ENCODE results near the gene ARF5.

The ARF5 gene

GRCh38 chr7:127598318-127598717 lies 10.1 kb downstream of the ARF5 start:
- DNase-seq (ENCODE audit: low read depth): peak; percentile 37
- no peak for TF ChIP-seq MAX (IDR thresholded peaks at IDR 0.05; ENCODE audit: low read depth, low read length)
- TF ChIP-seq CTCF (IDR thresholded peaks at IDR 0.05; ENCODE audit: low read depth, low read length): peak; percentile 55
- TF ChIP-seq MYC (IDR thresholded peaks at IDR 0.05; ENCODE audit: low read depth, low read length): no peak
- TF ChIP-seq POLR2A (IDR thresholded peaks at IDR 0.05; ENCODE audit: extremely low read depth, insufficient read length): no peak
- H3K4me3 ChIP-seq (ENCODE audit: low read depth, low read length): no peak overlapping the region

DNA sequence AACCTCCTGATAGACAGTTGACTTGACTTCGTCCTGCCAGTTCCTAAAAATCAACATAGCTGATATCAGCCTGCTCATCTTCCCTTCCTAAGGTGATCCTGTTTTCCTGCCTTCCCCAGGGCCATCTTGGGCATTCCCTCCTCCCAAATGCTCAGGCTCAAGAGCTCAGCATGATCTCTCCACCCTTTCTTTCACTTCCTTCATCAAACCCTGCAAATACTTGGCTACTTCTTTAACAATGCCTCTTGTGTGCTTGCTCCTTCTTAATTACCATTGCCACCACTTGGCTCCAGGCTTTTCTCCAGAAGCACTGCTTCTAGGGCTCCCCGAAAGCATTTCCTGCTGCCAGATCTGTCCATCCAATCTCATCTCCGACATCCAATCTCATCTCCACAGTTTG lies 12.7 kb downstream of the ARF5 start:
- H3K4me3 ChIP-seq (ENCODE audit: low read depth, low read length): no peak overlapping the region
- TF ChIP-seq MAX (IDR thresholded peaks at IDR 0.05; ENCODE audit: low read depth, low read length) (no peak), POLR2A (IDR thresholded peaks at IDR 0.05; ENCODE audit: extremely low read depth, insufficient read length) (no peak), MYC (IDR thresholded peaks at IDR 0.05; ENCODE audit: low read depth, low read length) (no peak), CTCF (IDR thresholded peaks at IDR 0.05; ENCODE audit: low read depth, low read length) (no peak)
- no peak for DNase-seq (ENCODE audit: low read depth)

DNA sequence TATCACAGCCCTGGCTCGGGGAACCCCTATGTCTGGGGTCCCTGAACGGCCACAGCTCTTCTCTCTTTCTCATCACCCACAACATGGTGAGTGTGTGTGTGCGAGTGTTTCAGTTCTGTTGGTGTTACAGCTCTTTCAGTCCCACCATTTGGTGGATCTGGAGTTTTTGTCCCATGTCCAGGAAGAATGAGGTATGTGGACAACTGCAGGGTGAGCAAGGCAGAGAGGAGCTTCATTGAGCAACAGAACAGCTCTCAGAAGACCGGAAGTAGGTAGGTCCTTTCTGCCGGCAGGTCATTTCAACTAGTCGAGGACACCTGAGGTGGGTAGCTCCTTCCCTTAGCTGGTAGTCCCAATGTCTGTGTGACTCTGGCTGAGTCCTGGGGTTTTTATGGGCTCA lies 20.2 kb downstream of the ARF5 start:
- TF ChIP-seq MYC (IDR thresholded peaks at IDR 0.05; ENCODE audit: low read depth, low read length): no peak
- TF ChIP-seq POLR2A (IDR thresholded peaks at IDR 0.05; ENCODE audit: extremely low read depth, insufficient read length): no peak
- TF ChIP-seq MAX (IDR thresholded peaks at IDR 0.05; ENCODE audit: low read depth, low read length): no peak
- TF ChIP-seq CTCF (IDR thresholded peaks at IDR 0.05; ENCODE audit: low read depth, low read length): no peak
- no peak overlapping the region for H3K4me3 ChIP-seq (ENCODE audit: low read depth, low read length)
- no peak for DNase-seq (ENCODE audit: low read depth)

DNA sequence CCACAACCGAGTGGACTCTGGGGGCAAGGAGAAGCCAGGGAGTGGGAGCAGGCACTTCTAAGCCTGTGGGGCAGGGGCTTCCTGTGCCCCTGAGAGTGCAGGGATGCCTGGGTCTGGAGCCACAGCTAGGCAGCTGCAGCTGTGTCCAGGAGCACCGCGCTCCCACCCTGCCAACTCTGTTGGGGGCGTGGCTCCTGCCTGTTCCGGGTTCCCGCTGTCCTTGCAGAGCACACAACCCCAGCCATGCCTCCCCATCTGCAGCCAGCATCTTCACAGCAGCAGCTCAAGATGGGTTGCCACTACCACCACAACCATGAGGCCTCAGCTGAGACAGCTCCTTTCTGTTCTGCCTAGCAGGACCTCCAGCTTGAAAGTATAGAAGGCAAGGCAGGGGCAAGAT lies 21.1 kb downstream of the ARF5 start:
- no peak overlapping the region for H3K4me3 ChIP-seq (ENCODE audit: low read depth, low read length)
- TF ChIP-seq MYC (IDR thresholded peaks at IDR 0.05; ENCODE audit: low read depth, low read length) (no peak), MAX (IDR thresholded peaks at IDR 0.05; ENCODE audit: low read depth, low read length) (no peak), POLR2A (IDR thresholded peaks at IDR 0.05; ENCODE audit: extremely low read depth, insufficient read length) (no peak), CTCF (IDR thresholded peaks at IDR 0.05; ENCODE audit: low read depth, low read length) (no peak)
- no peak for DNase-seq (ENCODE audit: low read depth)

- TF ChIP-seq POLR2A (IDR thresholded peaks at IDR 0.05; ENCODE audit: extremely low read depth, insufficient read length): no peak
- no peak for TF ChIP-seq CTCF (IDR thresholded peaks at IDR 0.05; ENCODE audit: low read depth, low read length)
- no peak for TF ChIP-seq MAX (IDR thresholded peaks at IDR 0.05; ENCODE audit: low read depth, low read length)
- no peak for TF ChIP-seq MYC (IDR thresholded peaks at IDR 0.05; ENCODE audit: low read depth, low read length)
- no peak overlapping the region for H3K4me3 ChIP-seq (ENCODE audit: low read depth, low read length)
- DNase-seq (ENCODE audit: low read depth): no peak
Measured at GRCh38 chr7:127612263-127612662, 24.1 kb downstream of the ARF5 start.

GRCh38 chr7:127616724-127617123 lies 28.5 kb downstream of the ARF5 start:
- no peak overlapping the region for H3K4me3 ChIP-seq (ENCODE audit: low read depth, low read length)
- DNase-seq (ENCODE audit: low read depth): no peak
- no peak for TF ChIP-seq POLR2A (IDR thresholded peaks at IDR 0.05; ENCODE audit: extremely low read depth, insufficient read length)
- TF ChIP-seq CTCF (IDR thresholded peaks at IDR 0.05; ENCODE audit: low read depth, low read length): no peak
- no peak for TF ChIP-seq MAX (IDR thresholded peaks at IDR 0.05; ENCODE audit: low read depth, low read length)
- no peak for TF ChIP-seq MYC (IDR thresholded peaks at IDR 0.05; ENCODE audit: low read depth, low read length)

All from NB4 (cell line).